Stimulated activated CD8-positive, alpha-beta memory T cell treated with anti-CD3 and anti-CD28 coated beads, Interleukin-12 subunit alpha, Interleukin-12 subunit beta, amount 100 ng/mL, for 4 hours (primary cell): ENCODE measurements around the gene EXOC2.

ENCODE experiments used
- DNase-seq: peaks from one replicate; pipeline ENCODE4 v3.0.0-alpha.2; 2020; ENCODE audit warnings: low read depth

EXOC2 gene

GRCh38 chr6:692858-693722 lies at the start of gene EXOC2:
EXOC2 (minus strand) TSS chr6:693139; CDS start chr6:637818, 55,321 bp downstream.
- DNase-seq: peak; percentile 72

GRCh38 chr6:741410-742339 lies 48.7 kb upstream of the EXOC2 start:
- DNase-seq: no peak

- no peak for DNase-seq
Observed at GRCh38 chr6:736657-737446, 43.9 kb upstream of the EXOC2 start.

GRCh38 chr6:733431-734219 lies 40.7 kb upstream of the EXOC2 start:
- DNase-seq: no peak

GRCh38 chr6:731924-732323 lies 39.0 kb upstream of the EXOC2 start:
- no peak for DNase-seq

GRCh38 chr6:729606-730320 lies 36.8 kb upstream of the EXOC2 start:
- DNase-seq: no peak

- no peak for DNase-seq
Observed at GRCh38 chr6:727856-728255, 34.9 kb upstream of the EXOC2 start.

GRCh38 chr6:723540-723939 lies 30.6 kb upstream of the EXOC2 start:
- DNase-seq: no peak

GRCh38 chr6:722608-723007 lies 29.7 kb upstream of the EXOC2 start:
- DNase-seq: no peak

GRCh38 chr6:722077-722524 lies 29.2 kb upstream of the EXOC2 start:
- DNase-seq: peak; percentile 42

GRCh38 chr6:718345-718744 lies 25.4 kb upstream of the EXOC2 start:
- no peak for DNase-seq

GRCh38 chr6:717135-717534 lies 24.2 kb upstream of the EXOC2 start:
- DNase-seq: no peak

- no peak for DNase-seq
Observed at GRCh38 chr6:715709-716491, 23.0 kb upstream of the EXOC2 start.

GRCh38 chr6:714100-714499 lies 21.2 kb upstream of the EXOC2 start:
- no peak for DNase-seq

- DNase-seq: no peak
Observed at GRCh38 chr6:713351-713750, 20.4 kb upstream of the EXOC2 start.

- no peak for DNase-seq
Observed at GRCh38 chr6:712805-713204, 19.9 kb upstream of the EXOC2 start.

- DNase-seq: no peak
Observed at GRCh38 chr6:711925-712324, 19.0 kb upstream of the EXOC2 start.

- peak; percentile 42 for DNase-seq
Observed at GRCh38 chr6:710601-711571, 17.9 kb upstream of the EXOC2 start.
